ENCODE data around the gene NIFK.

The NIFK gene

DNA sequence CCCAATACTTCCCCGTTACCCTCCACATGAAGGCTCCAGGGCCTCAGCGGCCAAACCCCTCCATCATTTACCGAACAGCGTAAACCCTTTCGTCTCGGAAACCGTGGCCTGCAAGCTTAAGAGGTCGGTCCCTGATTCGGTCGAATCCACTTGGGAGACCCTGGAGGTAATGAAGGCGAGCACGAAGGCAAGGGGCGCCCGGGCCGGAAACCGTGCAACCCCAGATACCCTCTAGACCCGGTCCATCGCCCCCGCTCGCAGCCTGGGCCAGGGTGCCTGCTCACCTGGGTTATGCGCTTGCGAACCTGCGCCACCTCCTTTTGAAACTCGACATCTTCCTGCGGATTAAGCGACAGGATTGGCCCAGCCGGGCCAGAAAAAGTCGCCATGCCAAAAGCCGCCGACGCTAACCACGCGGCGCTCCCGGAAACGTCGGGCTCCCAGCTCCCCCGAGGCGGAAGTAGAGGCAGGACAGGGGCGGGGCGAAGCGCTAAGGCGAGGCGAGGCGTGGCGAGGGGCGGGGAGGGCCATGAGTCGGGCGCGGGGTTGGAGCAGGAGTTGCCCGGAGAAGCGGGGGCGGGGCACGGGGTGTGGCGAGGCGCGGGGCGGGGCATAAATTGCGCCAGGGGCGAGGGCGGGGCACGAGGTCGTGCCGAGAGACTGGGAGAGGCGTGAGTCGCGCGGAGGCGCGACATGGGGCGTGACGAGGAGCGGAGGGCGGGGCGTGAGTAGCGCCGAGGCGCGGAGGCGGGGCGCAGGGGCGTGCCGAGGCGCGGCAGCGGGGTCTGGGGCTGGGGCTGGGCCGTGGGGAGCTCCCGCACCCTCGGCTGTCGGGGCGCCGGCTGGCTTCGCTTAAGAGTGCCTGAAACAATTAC lies at the start of gene NIFK:
Gene NIFK, minus strand, starts transcription at position 414 of the 875 bp plus-strand sequence. Its CDS starts 25 bp downstream, at position 389.
- TF ChIP-seq, protein P1, sequence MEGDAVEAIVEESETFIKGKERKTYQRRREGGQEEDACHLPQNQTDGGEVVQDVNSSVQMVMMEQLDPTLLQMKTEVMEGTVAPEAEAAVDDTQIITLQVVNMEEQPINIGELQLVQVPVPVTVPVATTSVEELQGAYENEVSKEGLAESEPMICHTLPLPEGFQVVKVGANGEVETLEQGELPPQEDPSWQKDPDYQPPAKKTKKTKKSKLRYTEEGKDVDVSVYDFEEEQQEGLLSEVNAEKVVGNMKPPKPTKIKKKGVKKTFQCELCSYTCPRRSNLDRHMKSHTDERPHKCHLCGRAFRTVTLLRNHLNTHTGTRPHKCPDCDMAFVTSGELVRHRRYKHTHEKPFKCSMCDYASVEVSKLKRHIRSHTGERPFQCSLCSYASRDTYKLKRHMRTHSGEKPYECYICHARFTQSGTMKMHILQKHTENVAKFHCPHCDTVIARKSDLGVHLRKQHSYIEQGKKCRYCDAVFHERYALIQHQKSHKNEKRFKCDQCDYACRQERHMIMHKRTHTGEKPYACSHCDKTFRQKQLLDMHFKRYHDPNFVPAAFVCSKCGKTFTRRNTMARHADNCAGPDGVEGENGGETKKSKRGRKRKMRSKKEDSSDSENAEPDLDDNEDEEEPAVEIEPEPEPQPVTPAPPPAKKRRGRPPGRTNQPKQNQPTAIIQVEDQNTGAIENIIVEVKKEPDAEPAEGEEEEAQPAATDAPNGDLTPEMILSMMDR (IDR thresholded peaks at IDR 0.05; ENCODE audit: control insufficient read depth, extremely low read depth, insufficient read depth) = no peak
- H3K4me3 ChIP-seq (ENCODE audit: low read depth, low read length) = peak within 1 kb of the TSS; percentile 100
- DNase-seq (ENCODE audit: low read depth) = peak; percentile 86

DNA sequence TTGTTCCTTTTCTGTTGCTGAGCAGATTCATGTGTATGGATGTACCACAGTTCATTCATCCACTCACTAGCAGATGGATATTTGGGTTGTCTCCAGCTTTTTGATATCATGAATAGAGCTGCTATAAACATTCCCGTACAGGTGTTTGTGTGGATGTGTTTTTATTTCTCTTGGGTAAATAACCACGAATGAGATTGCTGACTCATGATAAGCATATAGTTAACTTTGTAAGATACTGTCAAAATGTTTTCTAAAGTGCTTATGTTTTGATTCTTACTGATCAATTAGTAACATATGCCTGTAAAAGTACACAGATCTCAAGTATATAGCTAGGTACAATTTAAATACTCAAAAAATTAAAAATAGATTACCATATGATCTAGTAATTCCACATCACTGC lies 46.5 kb upstream of the NIFK start:
- TF ChIP-seq, protein P1 (IDR thresholded peaks at IDR 0.05; ENCODE audit: control insufficient read depth, extremely low read depth, insufficient read depth) = no peak
- no peak overlapping the region for H3K4me3 ChIP-seq (ENCODE audit: low read depth, low read length)
- DNase-seq (ENCODE audit: low read depth) = peak; percentile 14

DNA sequence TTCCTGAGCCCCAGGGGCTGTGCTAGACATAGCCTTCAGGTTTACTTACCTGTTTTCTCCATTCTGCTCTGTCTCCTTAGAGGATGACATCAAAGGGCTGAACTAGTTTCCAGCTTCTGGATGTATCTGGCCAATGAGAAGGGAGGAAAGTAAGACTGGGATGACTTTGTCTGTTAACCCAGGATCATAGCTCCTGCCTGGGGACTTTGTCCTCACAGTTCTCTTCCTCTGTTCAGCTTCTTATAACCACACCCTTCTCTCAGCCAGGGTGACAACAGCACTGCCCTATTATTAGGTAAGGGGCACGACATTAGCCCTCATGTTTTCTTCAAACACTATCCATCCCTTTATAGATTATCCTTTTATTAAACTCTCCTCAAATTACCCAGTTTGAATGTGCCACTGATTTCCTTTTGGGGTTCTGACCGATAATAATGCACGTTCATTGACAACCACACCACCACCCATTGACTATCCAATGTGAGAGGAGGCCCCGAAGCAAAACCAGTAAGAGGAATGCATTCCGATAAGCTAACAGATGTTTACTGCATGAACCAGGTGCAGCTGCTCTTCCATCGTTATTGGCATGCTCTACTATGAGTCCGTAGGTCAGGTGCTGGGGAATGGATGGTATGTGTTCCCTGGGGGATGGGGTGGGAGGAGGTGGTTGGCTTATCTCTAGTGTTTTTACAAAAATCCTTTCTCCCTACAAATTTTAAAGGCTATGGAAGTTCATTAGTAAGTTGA lies 42.2 kb upstream of the NIFK start:
- TF ChIP-seq, protein P1 (IDR thresholded peaks at IDR 0.05; ENCODE audit: control insufficient read depth, extremely low read depth, insufficient read depth) = no peak
- no peak overlapping the region for H3K4me3 ChIP-seq (ENCODE audit: low read depth, low read length)
- DNase-seq (ENCODE audit: low read depth) = no peak

DNA sequence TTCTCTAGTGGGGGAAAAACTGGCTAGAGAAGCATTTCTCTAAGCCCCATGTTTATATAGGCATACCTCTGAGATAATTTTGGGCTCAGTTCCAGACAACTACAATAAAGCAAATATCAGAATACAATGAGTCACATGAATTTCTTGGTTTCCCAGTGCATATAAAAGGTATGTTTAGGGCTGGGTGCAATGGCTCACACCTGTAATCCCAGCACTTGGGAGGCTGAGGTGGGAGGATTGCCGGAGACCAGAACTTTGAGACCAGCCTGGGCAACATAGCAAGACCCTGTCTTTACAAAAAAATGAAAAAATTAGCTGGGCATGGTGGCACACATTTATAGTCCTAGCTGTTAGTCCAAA lies 41.0 kb upstream of the NIFK start:
- TF ChIP-seq, protein P1 (IDR thresholded peaks at IDR 0.05; ENCODE audit: control insufficient read depth, extremely low read depth, insufficient read depth) = no peak

DNA sequence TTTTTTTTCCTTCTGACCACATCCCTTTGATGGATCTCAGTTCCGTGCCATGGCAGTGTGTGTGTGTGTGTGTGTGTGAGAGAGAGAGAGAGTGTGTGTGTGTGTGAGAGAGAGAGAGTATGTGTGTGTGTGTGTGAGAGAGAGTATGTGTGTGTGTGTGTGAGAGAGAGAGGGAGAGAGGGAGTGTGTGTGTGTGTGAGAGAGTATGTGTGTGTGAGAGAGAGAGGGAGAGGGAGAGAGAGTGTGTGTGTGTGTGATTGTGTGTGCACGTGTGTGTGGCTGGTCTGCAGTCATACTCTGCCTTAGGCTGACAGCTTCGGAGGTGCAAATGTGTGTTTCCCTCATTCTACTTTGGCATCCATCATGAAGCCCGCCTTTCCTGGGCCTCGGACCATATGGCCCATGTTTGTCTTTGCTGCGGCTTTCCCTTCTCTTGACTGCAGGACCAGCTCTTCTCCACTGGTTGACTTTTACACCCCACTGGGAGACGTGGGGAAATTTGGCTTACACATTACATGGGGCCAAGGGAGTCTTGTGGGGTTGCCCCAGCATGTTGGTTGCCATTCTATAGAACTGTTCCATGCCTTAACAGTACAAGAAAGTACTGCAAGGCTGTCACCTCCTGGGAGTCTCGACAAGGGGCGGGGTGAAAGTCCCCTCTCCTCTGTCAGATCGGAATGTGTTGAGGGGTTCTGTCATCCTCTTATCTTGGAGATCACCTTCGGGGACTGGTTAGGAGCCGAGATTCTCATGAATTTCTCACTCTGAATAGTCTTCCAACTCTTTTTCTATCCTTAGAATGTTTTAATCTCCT lies 40.4 kb upstream of the NIFK start:
- TF ChIP-seq, protein P1 (IDR thresholded peaks at IDR 0.05; ENCODE audit: control insufficient read depth, extremely low read depth, insufficient read depth) = no peak
- no peak for DNase-seq (ENCODE audit: low read depth)
- H3K4me3 ChIP-seq (ENCODE audit: low read depth, low read length) = no peak overlapping the region

More for the DNA sequence above, 41.0 kb upstream of the NIFK start:
- no peak overlapping the region for H3K4me3 ChIP-seq (ENCODE audit: low read depth, low read length)
- peak; percentile 27 for DNase-seq (ENCODE audit: low read depth)

DNA sequence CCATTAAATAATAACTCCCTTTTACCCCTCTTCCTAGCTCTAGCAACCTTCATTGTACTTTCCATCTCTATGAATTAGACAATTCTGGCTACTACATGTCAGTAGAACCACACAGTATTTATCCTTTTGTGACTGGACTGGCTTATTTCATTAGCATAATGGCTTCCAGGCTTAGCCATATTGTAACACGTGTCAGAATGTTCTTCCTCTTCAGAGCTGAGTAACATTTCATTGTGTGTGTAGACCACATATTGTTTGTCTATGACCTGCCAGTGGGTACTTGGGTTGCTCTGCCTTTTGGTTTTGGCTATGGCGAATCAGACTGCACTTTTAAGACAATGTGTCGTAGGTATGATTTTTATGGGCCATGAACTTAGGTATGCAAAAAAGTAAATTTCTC lies 39.7 kb upstream of the NIFK start:
- TF ChIP-seq, protein P1 (IDR thresholded peaks at IDR 0.05; ENCODE audit: control insufficient read depth, extremely low read depth, insufficient read depth) = no peak
- no peak overlapping the region for H3K4me3 ChIP-seq (ENCODE audit: low read depth, low read length)
- no peak for DNase-seq (ENCODE audit: low read depth)

All from LNCaP clone FGC (cell line).